D721Med (cell line): Measurements from ENCODE around the gene UNC45A.

Experiments used
- DNase-seq: peaks from one replicate; pipeline ENCODE4 v3.0.0; 2011; ENCODE audit warnings: low spot score; ENCODE audit not compliant: insufficient read length
- FAIRE-seq: peaks from 2 replicates; lab custom pipeline; 2011; peaks lifted over from hg19 to GRCh38; lab: Jason Lieb, UNC
- TF ChIP-seq, protein P1 (sequence below): IDR thresholded peaks from 2 replicates; pipeline ENCODE4 v1.5.1; 2012; ENCODE audit warnings: mild to moderate bottlenecking, control low read depth; ENCODE audit not compliant: insufficient read depth; ENCODE audit errors: missing control alignments

Gene UNC45A, protein sequence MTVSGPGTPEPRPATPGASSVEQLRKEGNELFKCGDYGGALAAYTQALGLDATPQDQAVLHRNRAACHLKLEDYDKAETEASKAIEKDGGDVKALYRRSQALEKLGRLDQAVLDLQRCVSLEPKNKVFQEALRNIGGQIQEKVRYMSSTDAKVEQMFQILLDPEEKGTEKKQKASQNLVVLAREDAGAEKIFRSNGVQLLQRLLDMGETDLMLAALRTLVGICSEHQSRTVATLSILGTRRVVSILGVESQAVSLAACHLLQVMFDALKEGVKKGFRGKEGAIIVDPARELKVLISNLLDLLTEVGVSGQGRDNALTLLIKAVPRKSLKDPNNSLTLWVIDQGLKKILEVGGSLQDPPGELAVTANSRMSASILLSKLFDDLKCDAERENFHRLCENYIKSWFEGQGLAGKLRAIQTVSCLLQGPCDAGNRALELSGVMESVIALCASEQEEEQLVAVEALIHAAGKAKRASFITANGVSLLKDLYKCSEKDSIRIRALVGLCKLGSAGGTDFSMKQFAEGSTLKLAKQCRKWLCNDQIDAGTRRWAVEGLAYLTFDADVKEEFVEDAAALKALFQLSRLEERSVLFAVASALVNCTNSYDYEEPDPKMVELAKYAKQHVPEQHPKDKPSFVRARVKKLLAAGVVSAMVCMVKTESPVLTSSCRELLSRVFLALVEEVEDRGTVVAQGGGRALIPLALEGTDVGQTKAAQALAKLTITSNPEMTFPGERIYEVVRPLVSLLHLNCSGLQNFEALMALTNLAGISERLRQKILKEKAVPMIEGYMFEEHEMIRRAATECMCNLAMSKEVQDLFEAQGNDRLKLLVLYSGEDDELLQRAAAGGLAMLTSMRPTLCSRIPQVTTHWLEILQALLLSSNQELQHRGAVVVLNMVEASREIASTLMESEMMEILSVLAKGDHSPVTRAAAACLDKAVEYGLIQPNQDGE

DNA sequence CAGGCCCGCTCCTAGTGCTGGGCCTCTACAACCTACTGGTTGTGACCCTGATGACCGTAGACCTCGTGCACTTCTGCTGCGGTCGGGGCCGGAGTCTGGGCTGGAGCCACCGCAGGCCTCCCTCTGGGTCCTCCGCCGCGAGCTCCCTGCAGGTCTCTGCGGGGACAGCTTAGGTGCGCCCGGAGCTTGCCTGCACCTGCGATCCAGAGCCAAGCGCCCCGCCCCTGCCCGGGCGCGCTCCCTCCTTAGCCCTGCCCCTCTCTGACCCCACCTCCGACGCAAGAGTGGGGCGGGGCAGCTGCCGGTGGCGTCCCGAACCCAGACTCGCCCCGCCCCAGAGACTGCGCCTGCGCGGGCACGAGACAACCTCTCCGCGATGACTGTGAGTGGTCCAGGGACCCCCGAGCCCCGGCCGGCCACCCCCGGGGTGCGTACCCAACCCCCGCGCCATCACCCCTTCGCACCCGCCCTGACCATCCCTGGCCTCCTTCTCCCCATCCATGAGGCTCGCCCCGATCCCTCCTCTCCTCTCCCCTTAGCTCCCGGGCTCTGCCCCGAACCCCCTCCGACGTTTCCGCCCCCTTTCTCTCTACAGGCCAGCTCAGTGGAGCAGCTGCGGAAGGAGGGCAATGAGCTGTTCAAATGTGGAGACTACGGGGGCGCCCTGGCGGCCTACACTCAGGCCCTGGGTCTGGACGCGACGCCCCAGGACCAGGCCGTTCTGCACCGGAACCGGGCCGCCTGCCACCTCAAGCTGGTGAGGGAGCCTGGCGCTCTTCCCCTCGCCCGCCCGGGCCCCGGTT, at the start of gene UNC45A:
Gene UNC45A (plus strand): TSS at position 337 of the 803 bp plus-strand sequence. CDS start 40 bp downstream, at position 377.
- FAIRE-seq (no peak), DNase-seq (peak; percentile 98)
- TF ChIP-seq, protein P1, sequence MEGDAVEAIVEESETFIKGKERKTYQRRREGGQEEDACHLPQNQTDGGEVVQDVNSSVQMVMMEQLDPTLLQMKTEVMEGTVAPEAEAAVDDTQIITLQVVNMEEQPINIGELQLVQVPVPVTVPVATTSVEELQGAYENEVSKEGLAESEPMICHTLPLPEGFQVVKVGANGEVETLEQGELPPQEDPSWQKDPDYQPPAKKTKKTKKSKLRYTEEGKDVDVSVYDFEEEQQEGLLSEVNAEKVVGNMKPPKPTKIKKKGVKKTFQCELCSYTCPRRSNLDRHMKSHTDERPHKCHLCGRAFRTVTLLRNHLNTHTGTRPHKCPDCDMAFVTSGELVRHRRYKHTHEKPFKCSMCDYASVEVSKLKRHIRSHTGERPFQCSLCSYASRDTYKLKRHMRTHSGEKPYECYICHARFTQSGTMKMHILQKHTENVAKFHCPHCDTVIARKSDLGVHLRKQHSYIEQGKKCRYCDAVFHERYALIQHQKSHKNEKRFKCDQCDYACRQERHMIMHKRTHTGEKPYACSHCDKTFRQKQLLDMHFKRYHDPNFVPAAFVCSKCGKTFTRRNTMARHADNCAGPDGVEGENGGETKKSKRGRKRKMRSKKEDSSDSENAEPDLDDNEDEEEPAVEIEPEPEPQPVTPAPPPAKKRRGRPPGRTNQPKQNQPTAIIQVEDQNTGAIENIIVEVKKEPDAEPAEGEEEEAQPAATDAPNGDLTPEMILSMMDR, result no peak

DNA sequence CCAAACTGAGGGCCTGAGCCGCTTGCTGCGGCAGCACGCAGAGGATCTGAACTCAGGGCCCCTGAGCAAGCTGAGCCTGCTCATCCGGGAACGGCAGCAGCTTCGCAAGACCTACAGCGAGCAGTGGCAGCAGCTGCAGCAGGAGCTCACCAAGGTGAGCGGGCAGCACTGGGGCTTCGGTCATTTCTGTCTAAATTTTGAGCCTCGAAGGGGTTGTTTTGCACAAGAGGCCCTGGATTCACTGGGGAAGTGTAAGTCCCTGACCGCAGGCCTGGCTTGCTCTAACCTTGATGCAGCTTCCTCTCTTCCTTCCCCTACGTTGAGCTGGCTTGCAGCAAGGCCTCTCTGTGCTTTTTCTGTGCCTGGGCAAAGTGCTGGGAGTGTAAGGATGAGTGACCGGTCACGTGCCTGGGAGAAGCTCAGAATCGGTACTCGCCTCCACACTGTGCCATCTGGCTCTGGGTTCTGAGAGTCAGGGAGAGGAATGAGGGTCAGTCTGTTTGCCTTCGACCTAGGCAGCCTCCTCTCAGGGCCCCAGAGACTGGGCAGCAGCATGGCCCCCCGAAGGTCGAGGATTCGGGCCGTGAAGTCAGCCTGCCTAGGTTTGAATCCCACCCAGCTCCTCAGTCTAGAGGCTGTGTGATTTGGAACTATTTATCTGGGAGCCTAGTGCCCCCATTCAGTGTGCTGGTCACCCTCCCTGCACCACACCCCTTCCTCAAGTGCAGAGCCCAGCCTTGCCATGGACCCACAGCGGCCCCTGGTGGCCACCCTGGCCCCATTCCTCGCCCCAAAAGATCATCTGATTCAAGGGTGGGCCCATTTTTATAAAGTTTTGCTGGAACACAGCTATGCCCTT, 49.4 kb upstream of the UNC45A start:
- TF ChIP-seq, protein P1, result peak; percentile 98
- DNase-seq, result no peak
- no peak for FAIRE-seq

DNA sequence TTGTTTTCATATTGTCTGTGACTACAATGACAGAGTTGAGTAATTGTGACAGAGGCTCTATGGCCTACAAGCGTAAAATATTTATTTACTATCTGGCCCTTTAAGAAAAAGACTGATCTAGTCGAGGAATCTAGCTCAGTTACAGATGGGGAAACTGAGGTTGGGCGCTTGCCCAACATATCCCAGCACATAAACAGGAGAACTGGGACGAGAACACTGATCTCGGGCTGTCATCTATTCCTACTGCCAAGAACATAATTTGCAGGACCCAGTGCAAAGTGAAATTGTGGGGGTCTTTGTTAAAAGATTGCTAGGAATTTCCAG, 48.8 kb upstream of the UNC45A start:
- DNase-seq (no peak), FAIRE-seq (no peak)
- TF ChIP-seq, protein P1, result no peak

- FAIRE-seq, result no peak
- DNase-seq, result no peak
- TF ChIP-seq, protein P1, result no peak
These were observed 48.0 kb upstream of the UNC45A start for GRCh38 chr15:90887037-90887481.

- DNase-seq (no peak), FAIRE-seq (no peak)
- TF ChIP-seq, protein P1, result no peak
These were observed 45.8 kb upstream of the UNC45A start for GRCh38 chr15:90889313-90889730.
